NB4 (cell line): Measurements from ENCODE around the gene MACROD2.

Experiments used
- POLR2A ChIP-seq: IDR thresholded peaks from 2 replicates; pipeline ENCODE4 v1.6.1; 2011; ENCODE audit warnings: mild to moderate bottlenecking; ENCODE audit not compliant: insufficient read length; ENCODE audit errors: extremely low read depth
- TF ChIP-seq, protein P1 (sequence below): IDR thresholded peaks from one replicate; pipeline ENCODE4 v1.5.1; 2012; ENCODE audit warnings: low read depth, low read length

DNA sequence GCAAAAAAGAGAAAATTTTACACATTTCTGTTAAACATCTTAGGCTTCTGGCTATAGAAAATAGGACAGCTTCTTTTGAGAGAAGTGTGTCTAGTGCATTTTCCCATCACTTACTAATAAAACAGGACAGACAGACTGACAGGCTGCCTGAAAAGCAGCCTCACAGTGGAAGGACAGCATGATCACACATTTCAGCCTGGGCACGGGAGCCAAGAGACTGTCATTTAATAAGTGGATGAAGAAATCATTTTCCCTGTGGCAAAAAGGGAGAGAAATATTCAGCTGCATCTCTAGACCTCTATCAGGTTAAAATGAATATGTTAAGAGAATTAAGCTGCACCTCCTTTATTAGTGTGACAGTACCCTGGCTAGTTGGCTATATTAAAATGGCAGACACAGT, 1617.5 kb downstream of the MACROD2 start:
- TF ChIP-seq, protein P1, sequence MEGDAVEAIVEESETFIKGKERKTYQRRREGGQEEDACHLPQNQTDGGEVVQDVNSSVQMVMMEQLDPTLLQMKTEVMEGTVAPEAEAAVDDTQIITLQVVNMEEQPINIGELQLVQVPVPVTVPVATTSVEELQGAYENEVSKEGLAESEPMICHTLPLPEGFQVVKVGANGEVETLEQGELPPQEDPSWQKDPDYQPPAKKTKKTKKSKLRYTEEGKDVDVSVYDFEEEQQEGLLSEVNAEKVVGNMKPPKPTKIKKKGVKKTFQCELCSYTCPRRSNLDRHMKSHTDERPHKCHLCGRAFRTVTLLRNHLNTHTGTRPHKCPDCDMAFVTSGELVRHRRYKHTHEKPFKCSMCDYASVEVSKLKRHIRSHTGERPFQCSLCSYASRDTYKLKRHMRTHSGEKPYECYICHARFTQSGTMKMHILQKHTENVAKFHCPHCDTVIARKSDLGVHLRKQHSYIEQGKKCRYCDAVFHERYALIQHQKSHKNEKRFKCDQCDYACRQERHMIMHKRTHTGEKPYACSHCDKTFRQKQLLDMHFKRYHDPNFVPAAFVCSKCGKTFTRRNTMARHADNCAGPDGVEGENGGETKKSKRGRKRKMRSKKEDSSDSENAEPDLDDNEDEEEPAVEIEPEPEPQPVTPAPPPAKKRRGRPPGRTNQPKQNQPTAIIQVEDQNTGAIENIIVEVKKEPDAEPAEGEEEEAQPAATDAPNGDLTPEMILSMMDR, result no peak
- TF ChIP-seq POLR2A, result no peak
